ENCODE data around the gene TEX51.

TEX51 gene

DNA sequence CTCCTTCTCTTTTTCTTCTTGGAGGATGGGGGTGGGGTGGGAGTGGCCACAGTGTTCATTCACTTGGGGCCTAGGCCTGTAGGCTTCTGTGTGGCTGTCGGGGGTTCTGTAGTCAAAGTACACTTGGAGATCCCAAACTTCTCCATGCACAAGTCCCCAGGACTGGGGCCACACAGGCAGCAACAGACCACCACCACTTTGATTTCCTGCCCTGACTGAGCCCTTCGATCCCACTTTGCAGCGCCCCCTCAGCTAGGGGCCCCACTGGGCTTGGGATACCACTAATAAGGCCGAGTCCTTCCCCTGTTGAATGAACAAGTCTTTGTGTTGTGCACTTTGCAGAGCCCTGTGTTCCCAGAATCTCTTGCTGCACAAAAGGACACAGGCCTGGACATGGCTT, 5.5 kb upstream of the TEX51 start:
- DNase-seq: no peak
- H3K27me3 ChIP-seq (replicated peaks; ENCODE audit: insufficient read depth, low read length): no peaks in the 10 kb centered on the region

DNA sequence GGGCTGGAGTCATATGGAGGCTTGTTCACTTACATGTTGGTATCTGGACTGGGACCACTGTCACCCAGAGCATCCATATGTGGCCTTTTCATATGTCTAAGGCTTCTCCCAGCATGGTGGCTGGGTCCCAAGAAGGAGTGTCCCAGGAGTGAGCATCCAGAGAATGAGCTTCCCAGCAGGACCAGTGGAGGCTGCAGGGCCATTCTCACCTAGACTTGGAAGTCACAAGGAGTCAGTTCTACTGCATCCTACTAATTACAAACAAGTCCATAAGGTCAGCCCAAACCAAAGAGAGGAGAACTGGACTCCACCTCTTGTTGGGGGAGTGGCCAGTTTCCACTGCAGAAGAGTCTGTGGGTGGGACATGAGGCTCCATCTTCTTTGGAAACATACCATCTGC, 5.1 kb upstream of the TEX51 start:
- Histone ChIP-seq H3K27ac (ENCODE audit: low read length) (no peak overlapping the region), H3K27me3 (replicated peaks; ENCODE audit: insufficient read depth, low read length) (no peaks in the 10 kb centered on the region), H2AFZ (ENCODE audit: low read length) (no peak overlapping the region), H4K20me1 (ENCODE audit: insufficient read depth, low read length) (no peaks in the 10 kb centered on the region), H3K4me1 (ENCODE audit: low read length) (no peaks in the 10 kb centered on the region), H3K9me2 (replicated peaks; ENCODE audit: insufficient read depth, low read length) (no peaks in the 10 kb centered on the region), H3K79me2 (ENCODE audit: low read length) (no peaks in the 10 kb centered on the region), H3F3A (ENCODE audit: insufficient read depth, low read length) (no peaks in the 10 kb centered on the region), H3K36me3 (replicated peaks; ENCODE audit: insufficient read depth, low read length) (no peaks in the 10 kb centered on the region), H3K4me3 (ENCODE audit: low read length) (no peak overlapping the region), H3K4me2 (ENCODE audit: low read depth, low read length) (no peak overlapping the region), H3K9me3 (replicated peaks; ENCODE audit: insufficient read depth, low read length) (no peaks in the 10 kb centered on the region; the same call in 1 of the 2 replicates), H3K9ac (ENCODE audit: low read length) (no peak overlapping the region)
- TF ChIP-seq EZH2 (optimal IDR thresholded peaks at IDR 0.05; ENCODE audit: low read depth, low read length) (no peak), EZH2phosphoT487 (IDR thresholded peaks at IDR 0.05; ENCODE audit: low read length) (no peak)
- TF ChIP-seq, protein P1, sequence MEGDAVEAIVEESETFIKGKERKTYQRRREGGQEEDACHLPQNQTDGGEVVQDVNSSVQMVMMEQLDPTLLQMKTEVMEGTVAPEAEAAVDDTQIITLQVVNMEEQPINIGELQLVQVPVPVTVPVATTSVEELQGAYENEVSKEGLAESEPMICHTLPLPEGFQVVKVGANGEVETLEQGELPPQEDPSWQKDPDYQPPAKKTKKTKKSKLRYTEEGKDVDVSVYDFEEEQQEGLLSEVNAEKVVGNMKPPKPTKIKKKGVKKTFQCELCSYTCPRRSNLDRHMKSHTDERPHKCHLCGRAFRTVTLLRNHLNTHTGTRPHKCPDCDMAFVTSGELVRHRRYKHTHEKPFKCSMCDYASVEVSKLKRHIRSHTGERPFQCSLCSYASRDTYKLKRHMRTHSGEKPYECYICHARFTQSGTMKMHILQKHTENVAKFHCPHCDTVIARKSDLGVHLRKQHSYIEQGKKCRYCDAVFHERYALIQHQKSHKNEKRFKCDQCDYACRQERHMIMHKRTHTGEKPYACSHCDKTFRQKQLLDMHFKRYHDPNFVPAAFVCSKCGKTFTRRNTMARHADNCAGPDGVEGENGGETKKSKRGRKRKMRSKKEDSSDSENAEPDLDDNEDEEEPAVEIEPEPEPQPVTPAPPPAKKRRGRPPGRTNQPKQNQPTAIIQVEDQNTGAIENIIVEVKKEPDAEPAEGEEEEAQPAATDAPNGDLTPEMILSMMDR (IDR thresholded peaks at IDR 0.05; ENCODE audit: low read length): no peak
- DNase-seq: no peak

More for the DNA sequence above, 5.5 kb upstream of the TEX51 start:
- TF ChIP-seq, protein P1 (IDR thresholded peaks at IDR 0.05; ENCODE audit: low read length): no peak
- TF ChIP-seq EZH2 (optimal IDR thresholded peaks at IDR 0.05; ENCODE audit: low read depth, low read length) (no peak), EZH2phosphoT487 (IDR thresholded peaks at IDR 0.05; ENCODE audit: low read length) (no peak)
- Histone ChIP-seq H3K4me3 (ENCODE audit: low read length) (no peak overlapping the region), H3K9me2 (replicated peaks; ENCODE audit: insufficient read depth, low read length) (no peaks in the 10 kb centered on the region), H3K79me2 (ENCODE audit: low read length) (no peaks in the 10 kb centered on the region), H3F3A (ENCODE audit: insufficient read depth, low read length) (no peaks in the 10 kb centered on the region), H3K9me3 (replicated peaks; ENCODE audit: insufficient read depth, low read length) (no peaks in the 10 kb centered on the region; the same call in 1 of the 2 replicates), H4K20me1 (ENCODE audit: insufficient read depth, low read length) (no peaks in the 10 kb centered on the region), H2AFZ (ENCODE audit: low read length) (no peak overlapping the region), H3K27ac (ENCODE audit: low read length) (no peak overlapping the region), H3K4me1 (ENCODE audit: low read length) (no peaks in the 10 kb centered on the region), H3K4me2 (ENCODE audit: low read depth, low read length) (no peak overlapping the region), H3K9ac (ENCODE audit: low read length) (no peak overlapping the region), H3K36me3 (replicated peaks; ENCODE audit: insufficient read depth, low read length) (no peaks in the 10 kb centered on the region)

DNA sequence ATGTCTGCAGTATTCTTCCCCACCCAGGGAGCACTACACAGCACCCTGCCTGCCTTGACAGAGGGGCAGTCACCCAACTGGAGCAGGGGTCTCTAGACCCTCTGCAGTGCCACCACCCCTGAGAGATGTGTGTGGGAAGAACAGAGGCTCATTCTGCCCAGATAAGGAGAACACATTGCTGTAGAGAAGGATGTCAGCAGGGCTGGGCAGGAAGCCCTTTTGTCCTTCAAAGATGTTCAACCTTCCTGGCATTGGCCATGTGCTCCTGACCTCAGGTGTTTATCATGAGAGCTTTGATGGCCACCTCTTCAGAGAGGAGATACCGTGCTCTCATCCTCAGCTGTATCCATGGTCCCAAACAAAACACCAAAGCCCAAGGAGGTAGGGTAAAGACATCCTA, 4.6 kb upstream of the TEX51 start:
- Histone ChIP-seq H4K20me1 (ENCODE audit: insufficient read depth, low read length) (no peaks in the 10 kb centered on the region), H3K9me2 (replicated peaks; ENCODE audit: insufficient read depth, low read length) (no peaks in the 10 kb centered on the region), H3K27ac (ENCODE audit: low read length) (no peak overlapping the region), H2AFZ (ENCODE audit: low read length) (no peak overlapping the region), H3K79me2 (ENCODE audit: low read length) (no peaks in the 10 kb centered on the region), H3K9ac (ENCODE audit: low read length) (no peak overlapping the region), H3K9me3 (replicated peaks; ENCODE audit: insufficient read depth, low read length) (no peaks in the 10 kb centered on the region; the same call in 1 of the 2 replicates), H3K36me3 (replicated peaks; ENCODE audit: insufficient read depth, low read length) (no peaks in the 10 kb centered on the region), H3K4me1 (ENCODE audit: low read length) (no peaks in the 10 kb centered on the region), H3K4me3 (ENCODE audit: low read length) (no peak overlapping the region), H3F3A (ENCODE audit: insufficient read depth, low read length) (no peaks in the 10 kb centered on the region), H3K4me2 (ENCODE audit: low read depth, low read length) (no peak overlapping the region), H3K27me3 (replicated peaks; ENCODE audit: insufficient read depth, low read length) (no peaks in the 10 kb centered on the region)
- DNase-seq: no peak
- TF ChIP-seq, protein P1 (IDR thresholded peaks at IDR 0.05; ENCODE audit: low read length): no peak
- TF ChIP-seq EZH2phosphoT487 (IDR thresholded peaks at IDR 0.05; ENCODE audit: low read length) (no peak), EZH2 (optimal IDR thresholded peaks at IDR 0.05; ENCODE audit: low read depth, low read length) (no peak)
